ENCODE data around the gene DMXL2. TPM values are rescaled to one million over a fixed set of nuclear protein-coding genes. Genes with fewer than 3 reads are reported as not detected.
A peak's percentile ranks its signal among the peaks of the same experiment; 100 is the strongest.

The DMXL2 gene
- total and polyA plus RNA-seq, 9 of the 15 experiments (the other 6 are each of a cell fraction or from before 2014, with no cell fraction given), result 9.3 to 57.7 (median 30.7) TPM

GRCh38 chr15:51576286-51576850 lies 46.2 kb downstream of the DMXL2 start:
- Histone ChIP-seq H3K79me2 (ENCODE audit: control insufficient read depth, insufficient read depth, low read length) (peaks cover 60% of the 10 kb centered on the region), H4K20me1 (replicated peaks; ENCODE audit: control insufficient read depth, insufficient read depth, low read length) (no peaks in the 10 kb centered on the region), H3K4me1 (replicated peaks in 1 of 2; ENCODE audit: control insufficient read depth in 2 of 2, insufficient read depth in 2 of 2, low read length in 2 of 2) (peaks cover 4 to 47% of the 10 kb centered on the region in 2 experiments; a peak in 4 of 5 replicates), H3K9ac (ENCODE audit: insufficient read depth in 1 of 2, low read depth in 2 of 2, low read length in 2 of 2) (peak overlapping the region in 1 of 2 experiments; percentile 24; a peak in 2 of 4 replicates), H2AFZ (ENCODE audit: low read depth, low read length) (peak overlapping the region; percentile 10; the same call in 1 of the 2 replicates), H3K9me1 (ENCODE audit: control insufficient read depth, insufficient read depth, low read length) (no peaks in the 10 kb centered on the region), H3K4me3 (no peak overlapping the region), H3K27ac (ENCODE audit: extremely low read depth, low read depth, low read length) (peak overlapping the region; percentile 34; the same call in 2 of the 3 replicates), H3K27me3 (ENCODE audit: control insufficient read depth in 2 of 2, insufficient read depth in 2 of 2, low read length in 2 of 2) (no peaks in the 10 kb centered on the region), H3K9me3 (replicated peaks; ENCODE audit: control insufficient read depth, insufficient read depth, low read depth, low read length) (no peaks in the 10 kb centered on the region), H3K36me3 (ENCODE audit: control insufficient read depth, insufficient read depth, low read length) (0 out of 3 replicates have a peak, but pooled peaks cover 2% of the 10 kb centered on the region), H3K4me2 (ENCODE audit: insufficient read depth, low read length) (peak overlapping the region; percentile 35; the same call in 1 of the 2 replicates)
- no TSS peak for BruUV-seq (replicated peaks)
- POLR2A ChIA-PET, result no interaction called here
- ATAC-seq (0 out of 3 replicates have a peak, but pooled peaks have one; percentile 5), DNase-seq (ENCODE audit: extremely low read depth in 1 of 4, low spot score in 3 of 4) (peak in 1 of 4 experiments; percentile 17), FAIRE-seq (no peak)
- WGBS (ENCODE audit: insufficient coverage, low coverage, missing lambda C conversion rate), result 58% methylated on average over 1 of the region's 1 CpG
- in situ Hi-C loops (cut with MboI) (no loop called here), intact Hi-C loops (cut with micrococcal nuclease) (no loop called here)
- CTCF ChIA-PET (ENCODE audit: low intra/inter-chr PET ratio), result interaction anchor here (1.0 kb wide), 1 partner anchor 11 kb away, joined by 3 read pairs; no protein-coding TSS in a partner anchor
- no peak for TF ChIP-seq KLF6 (CRISPR knock-in tag; IDR thresholded peaks at IDR 0.05; ENCODE audit: borderline replicate concordance)
- peak; percentile 15; the same call in 1 of the 2 replicates for TF ChIP-seq ZNF175 (CRISPR knock-in tag; IDR thresholded peaks at IDR 0.05; ENCODE audit: low read depth)
- 0 out of 2 replicates have a peak, but pooled peaks have one; percentile 1 for TF ChIP-seq MYC (IDR thresholded peaks at IDR 0.05; ENCODE audit: low read depth, low read length)
- TF ChIP-seq MYC (CRISPR knock-in tag; IDR thresholded peaks at IDR 0.05; ENCODE audit: borderline replicate concordance, low read depth), result no peak
- no peak for TF ChIP-seq SP1 (CRISPR knock-in tag; IDR thresholded peaks at IDR 0.05)
- TF ChIP-seq KDM1A (IDR thresholded peaks at IDR 0.05), result no peak
- TF ChIP-seq ILK (tag; IDR thresholded peaks at IDR 0.05; ENCODE audit: borderline replicate concordance, low read depth), result peak; percentile 17; the same call in 1 of the 2 replicates
- no peak for TF ChIP-seq PHB (CRISPR knock-in tag; IDR thresholded peaks at IDR 0.05)
- peak; percentile 24; the same call in 1 of the 2 replicates for TF ChIP-seq TAF7 (tag; IDR thresholded peaks at IDR 0.05)
